H1 (cell line): ENCODE measurements around the gene ZC3HAV1. TPM values are rescaled to one million over a fixed set of nuclear protein-coding genes. Genes with fewer than 3 reads are reported as not detected.

Source experiments
- CTCF ChIA-PET: fragments of 300-600 bp; sonication (Branson Sonifier 250); formaldehyde crosslinking; loops from one replicate; lab custom pipeline; 2021; ENCODE audit not compliant: partially characterized antibody; lab: Charles Lee
- POLR2A ChIA-PET: fragments of 300-600 bp; sonication (Branson Sonifier 250); formaldehyde crosslinking; loops from one replicate; lab custom pipeline; 2021; ENCODE audit warnings: inconsistent platforms; ENCODE audit not compliant: partially characterized antibody; lab: Charles Lee
- DNase-seq, 2 experiments: peaks; one replicate each; pipeline versions ENCODE4 v3.0.0 to v3.0.0-alpha.2; 2010 to 2022; ENCODE audit warnings: low spot score in 2 of 2, low read depth in 1 of 2, mixed read lengths in 1 of 2
- FAIRE-seq: peaks from 2 replicates; lab custom pipeline; 2011; peaks lifted over from hg19 to GRCh38; lab: Jason Lieb, UNC
- H2AFZ ChIP-seq: 2 replicates; pipeline ENCODE4 v1.8.1; 2012; ENCODE audit warnings: low read length, inconsistent platforms
- H2AK5ac ChIP-seq: 2 replicates; pipeline ENCODE4 v1.6.1; 2013; ENCODE audit warnings: low read depth, low read length
- H2BK120ac ChIP-seq: replicated peaks from 2 replicates; pipeline ENCODE3; 2013; ENCODE audit warnings: low read depth, low read length, inconsistent platforms
- H2BK12ac ChIP-seq: 2 replicates; pipeline ENCODE4 v1.6.1; 2013; ENCODE audit warnings: low read depth, low read length
- H2BK15ac ChIP-seq: 2 replicates; pipeline ENCODE4 v1.6.1; 2013; ENCODE audit warnings: low read length
- H2BK20ac ChIP-seq: 2 replicates; pipeline ENCODE4 v1.6.1; 2013; ENCODE audit warnings: low read length
- H2BK5ac ChIP-seq: 2 replicates; pipeline ENCODE4 v1.6.1; 2013; ENCODE audit warnings: low read depth, low read length
- H3K14ac ChIP-seq: 2 replicates; pipeline ENCODE4 v1.6.1; 2013; ENCODE audit warnings: inconsistent platforms; ENCODE audit not compliant: insufficient read length
- H3K18ac ChIP-seq: 2 replicates; pipeline ENCODE4 v1.6.1; 2013; ENCODE audit warnings: low read length; ENCODE audit errors: extremely low read depth
- H3K23ac ChIP-seq: 2 replicates; pipeline ENCODE4 v1.6.1; 2013; ENCODE audit warnings: inconsistent platforms; ENCODE audit not compliant: insufficient read length
- H3K23me2 ChIP-seq: 2 replicates; pipeline ENCODE4 v1.6.1; 2013; ENCODE audit warnings: low read depth, low read length
- H3K27ac ChIP-seq: 2 replicates; pipeline ENCODE4 v1.6.1; 2011; ENCODE audit warnings: low read depth, low read length, inconsistent platforms
- H3K27me3 ChIP-seq, 4 experiments: replicated peaks in 1 of 4; 1 replicate in 1 of 4; 2 replicates in 3 of 4; pipeline versions ENCODE4 v1.6.1 to v1.8.1; 2011 to 2013; ENCODE audit warnings: low read length in 3 of 4, mild to moderate bottlenecking in 3 of 4, inconsistent platforms in 2 of 4, mixed read lengths in 2 of 4, moderate library complexity in 1 of 4; ENCODE audit not compliant: control insufficient read depth in 3 of 4, insufficient read depth in 3 of 4; ENCODE audit errors: extremely low read depth in 1 of 4
- H3K36me3 ChIP-seq, 4 experiments: 2 replicates each; pipeline versions ENCODE4 v1.6.1 to v1.8.1; 2011 to 2013; ENCODE audit warnings: mild to moderate bottlenecking in 4 of 4, low read length in 3 of 4, moderate library complexity in 2 of 4, control low read depth in 1 of 4, inconsistent platforms in 1 of 4; ENCODE audit not compliant: insufficient read depth in 4 of 4, control insufficient read depth in 2 of 4
- H3K4ac ChIP-seq: replicated peaks from 2 replicates; pipeline ENCODE3; 2013; ENCODE audit warnings: low read length, low read depth, mixed read lengths, inconsistent platforms; ENCODE audit not compliant: insufficient read length
- H3K4me1 ChIP-seq, 4 experiments: replicated peaks in 1 of 4; 1 replicate in 1 of 4; 2 replicates in 3 of 4; pipeline versions ENCODE4 v1.6.1 to v1.8.1; 2011 to 2013; ENCODE audit warnings: low read length in 3 of 4, inconsistent platforms in 2 of 4, mixed read lengths in 1 of 4; ENCODE audit not compliant: insufficient read depth in 4 of 4, control insufficient read depth in 3 of 4
- H3K4me2 ChIP-seq, 2 experiments: 2 replicates each; pipeline versions ENCODE4 v1.6.1 to v1.8.1; 2011 to 2013; ENCODE audit warnings: low read depth in 2 of 2, low read length in 2 of 2, control low read depth in 1 of 2, inconsistent platforms in 1 of 2, mild to moderate bottlenecking in 1 of 2; ENCODE audit not compliant: insufficient read depth in 1 of 2
- H3K4me3 ChIP-seq, 4 experiments: fragments of 200-600, 300-600 bp in 1 of 4; sonication (generic), shearing (Covaris generic), sonication (Bioruptor Twin) in 1 of 4; 2 replicates each; pipeline versions ENCODE4 v1.5.1 to v1.8.1; 2011 to 2016; ENCODE audit warnings: low read length in 4 of 4, low read depth in 3 of 4, control low read depth in 2 of 4, inconsistent platforms in 2 of 4, mild to moderate bottlenecking in 2 of 4, mixed read lengths in 1 of 4, moderate library complexity in 1 of 4; ENCODE audit not compliant: insufficient read depth in 2 of 4; ENCODE audit errors: extremely low read depth in 1 of 4
- H3K56ac ChIP-seq: replicated peaks from 2 replicates; pipeline ENCODE3; 2013; ENCODE audit warnings: low read depth, mild to moderate bottlenecking, mixed read lengths, low read length, inconsistent platforms; ENCODE audit not compliant: insufficient read length
- H3K79me1 ChIP-seq: 2 replicates; pipeline ENCODE4 v1.6.1; 2013; ENCODE audit warnings: low read depth, low read length, control low read depth
- H3K79me2 ChIP-seq, 2 experiments: 2 replicates each; pipeline versions ENCODE4 v1.6.1 to v1.8.1; 2012 to 2013; ENCODE audit warnings: low read length in 2 of 2, mild to moderate bottlenecking in 2 of 2, inconsistent platforms in 1 of 2; ENCODE audit not compliant: insufficient read depth in 2 of 2, control insufficient read depth in 1 of 2
- H3K9ac ChIP-seq, 4 experiments: replicated peaks in 1 of 4; 1 replicate in 1 of 4; 2 replicates in 3 of 4; pipeline versions ENCODE4 v1.6.1 to v1.8.1; 2011 to 2013; ENCODE audit warnings: low read depth in 3 of 4, low read length in 3 of 4, control low read depth in 2 of 4, mild to moderate bottlenecking in 2 of 4, moderate library complexity in 2 of 4, inconsistent platforms in 1 of 4; ENCODE audit errors: extremely low read depth in 1 of 4
- H3K9me3 ChIP-seq, 2 experiments: 2 replicates each; pipeline versions ENCODE4 v1.6.1 to v1.8.1; 2012 to 2013; ENCODE audit warnings: mild to moderate bottlenecking in 2 of 2, moderate library complexity in 2 of 2, control low read depth in 1 of 2, inconsistent platforms in 1 of 2, low read depth in 1 of 2, low read length in 1 of 2, mixed read lengths in 1 of 2; ENCODE audit not compliant: insufficient read depth in 2 of 2
- H4K20me1 ChIP-seq, 2 experiments: replicated peaks in 1 of 2; 2 replicates each; pipeline versions ENCODE3 to v1.8.1; 2011 to 2013; ENCODE audit warnings: inconsistent platforms in 2 of 2, low read length in 2 of 2, mild to moderate bottlenecking in 1 of 2; ENCODE audit not compliant: insufficient read depth in 2 of 2, control insufficient read depth in 1 of 2
- H4K5ac ChIP-seq: 2 replicates; pipeline ENCODE4 v1.6.1; 2013; ENCODE audit warnings: low read length, low read depth, mixed read lengths, inconsistent platforms; ENCODE audit not compliant: insufficient read length
- H4K8ac ChIP-seq: 2 replicates; pipeline ENCODE4 v1.8.0; 2013; ENCODE audit warnings: mild to moderate bottlenecking, moderate library complexity, low read length, inconsistent platforms; ENCODE audit not compliant: insufficient read depth; ENCODE audit errors: extremely low read depth
- H4K91ac ChIP-seq: replicated peaks from 2 replicates; pipeline ENCODE3; 2013; ENCODE audit warnings: low read length, mixed read lengths, inconsistent platforms; ENCODE audit not compliant: insufficient read length
- JUND ChIP-seq: IDR thresholded peaks from 2 replicates; pipeline ENCODE4 v1.6.1; 2011; ENCODE audit warnings: mild to moderate bottlenecking, improper control_type of control experiment, low read length
- RFX5 ChIP-seq: IDR thresholded peaks from 2 replicates; pipeline ENCODE4 v1.6.1; 2011; ENCODE audit warnings: low read depth, low read length, improper control_type of control experiment, borderline replicate concordance
- WGBS, 2 experiments: shearing (Covaris generic) in 1 of 2; methylation state at CpG; one replicate each; pipeline versions ENCODE4 v1.1.6 to v1.1.7; 2013 to 2015; ENCODE audit warnings: low lambda C conversion rate in 2 of 2, mixed read lengths in 2 of 2, inconsistent platforms in 1 of 2, low coverage in 1 of 2, missing lambda C conversion rate in 1 of 2; ENCODE audit not compliant: insufficient replicate concordance in 2 of 2, insufficient coverage in 1 of 2, insufficient read length in 1 of 2; ENCODE audit errors: extremely low coverage in 1 of 2, missing lambda C conversion rate in 1 of 2; 5-methylcytosine and 5-hydroxymethylcytosine counted together
- polyA plus RNA-seq, 7 experiments: library from polyadenylated mRNA; depleted of rRNA in 3 of 7; stranded (reverse) in 5 of 7; unstranded in 2 of 7; fragments of >200 nt in 5 of 7; fragments of 200-250 nt in 2 of 7; gene quantifications; 1 replicate in 5 of 7; 2 replicates in 1 of 7; 4 replicates in 1 of 7; pipeline versions ENCODE4 v1.2.1 to v1.2.3, GENCODE V29; 2011 to 2013; ENCODE audit warnings: missing spikeins in 2 of 7, mixed read lengths in 2 of 7
- total RNA-seq: library from RNA; stranded (reverse); fragmentation: NEBNext Ultra II Directional; extraction: Animal tissue kit (Norgen Biotek cat#: 25700); gene quantifications from 2 replicates; pipeline ENCODE4 v1.2.1, GENCODE V29; 2021

ZC3HAV1 gene
- total and polyA plus RNA-seq, 2 of the 8 experiments (the other 6 are each of a cell fraction or from before 2014, with no cell fraction given): 22.5 to 43.4 TPM

DNA sequence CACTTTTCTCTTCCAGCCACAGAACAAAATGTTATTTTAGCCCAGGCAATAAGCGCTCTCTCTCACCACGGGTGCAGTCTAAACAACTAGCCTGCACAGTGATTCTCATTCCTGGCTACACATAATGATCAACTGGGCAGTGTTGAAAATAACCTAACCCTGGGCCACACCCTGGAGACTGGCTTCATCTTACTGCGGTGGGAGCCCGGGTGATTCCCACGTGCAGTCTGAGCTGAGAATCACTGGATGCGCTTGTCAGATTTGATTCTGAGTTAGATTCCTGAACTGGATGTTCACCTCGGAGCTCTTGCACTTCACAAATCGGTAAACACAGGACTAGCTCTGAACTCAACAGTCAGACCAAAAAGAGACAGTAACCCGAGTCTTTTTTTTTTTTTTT, 14.9 kb downstream of the ZC3HAV1 start:
- no peak overlapping the region for H2BK15ac ChIP-seq
- H2BK120ac ChIP-seq: no peak overlapping the region
- H3K4ac ChIP-seq: no peak overlapping the region
- 0 out of 2 replicates have a peak overlapping the region, but pooled peaks have one; percentile 72 for H2BK20ac ChIP-seq
- peaks cover 3% of the 10 kb centered on the region; the same call in 1 of the 2 replicates for H3K79me1 ChIP-seq
- no peak overlapping the region for H3K56ac ChIP-seq
- no peak overlapping the region for H3K23ac ChIP-seq
- H3K79me2 ChIP-seq: peaks cover 0 to 19% of the 10 kb centered on the region in 2 experiments; a peak in 1 of 4 replicates
- H4K5ac ChIP-seq: no peak overlapping the region
- ChIA-PET POLR2A (interaction anchor here (1.5 to 1.6 kb wide), 3 partner anchors 14 to 39 kb away, joined by 3 to 4 read pairs (median 3); partner anchors contain the start of gene ZC3HAV1), CTCF (interaction anchor here (5.5 kb wide), 1 partner anchor 20 kb away, joined by 27 read pairs; no protein-coding TSS in a partner anchor)
- no peaks in the 10 kb centered on the region for H3K27me3 ChIP-seq
- H3K9ac ChIP-seq: no peak overlapping the region
- no peak overlapping the region for H2BK12ac ChIP-seq
- no peak overlapping the region for H2AK5ac ChIP-seq
- no peak overlapping the region for H2AFZ ChIP-seq
- H3K18ac ChIP-seq: no peak overlapping the region
- no peak overlapping the region for H4K8ac ChIP-seq
- FAIRE-seq (no peak), DNase-seq (no peak)
- no peak overlapping the region for H3K4me2 ChIP-seq
- no peak overlapping the region for H4K91ac ChIP-seq
- H3K23me2 ChIP-seq: no peaks in the 10 kb centered on the region
- peaks cover 3 to 13% (median 12%) of the 10 kb centered on the region in 4 experiments for H3K4me1 ChIP-seq
- no peak overlapping the region for H3K14ac ChIP-seq
- H2BK5ac ChIP-seq: 0 out of 2 replicates have a peak overlapping the region, but pooled peaks have one; percentile 0
- no peaks in the 10 kb centered on the region for H3K9me3 ChIP-seq
- H3K4me3 ChIP-seq: no peak overlapping the region
- H4K20me1 ChIP-seq: no peaks in the 10 kb centered on the region
- 88% methylated on average over 9 of the region's 9 CpGs; no CpG with 5 or more reads in 1 of the 2 experiments for WGBS, 2 experiments
- H3K36me3 ChIP-seq: no peaks in the 10 kb centered on the region; a peak in 1 of 8 replicates
- H3K27ac ChIP-seq: no peak overlapping the region
- TF ChIP-seq RFX5 (no peak), JUND (no peak)
